Measurements from ENCODE around the gene RING1.
A peak's percentile ranks its signal among the peaks of the same experiment; 100 is the strongest.

The RING1 gene

DNA sequence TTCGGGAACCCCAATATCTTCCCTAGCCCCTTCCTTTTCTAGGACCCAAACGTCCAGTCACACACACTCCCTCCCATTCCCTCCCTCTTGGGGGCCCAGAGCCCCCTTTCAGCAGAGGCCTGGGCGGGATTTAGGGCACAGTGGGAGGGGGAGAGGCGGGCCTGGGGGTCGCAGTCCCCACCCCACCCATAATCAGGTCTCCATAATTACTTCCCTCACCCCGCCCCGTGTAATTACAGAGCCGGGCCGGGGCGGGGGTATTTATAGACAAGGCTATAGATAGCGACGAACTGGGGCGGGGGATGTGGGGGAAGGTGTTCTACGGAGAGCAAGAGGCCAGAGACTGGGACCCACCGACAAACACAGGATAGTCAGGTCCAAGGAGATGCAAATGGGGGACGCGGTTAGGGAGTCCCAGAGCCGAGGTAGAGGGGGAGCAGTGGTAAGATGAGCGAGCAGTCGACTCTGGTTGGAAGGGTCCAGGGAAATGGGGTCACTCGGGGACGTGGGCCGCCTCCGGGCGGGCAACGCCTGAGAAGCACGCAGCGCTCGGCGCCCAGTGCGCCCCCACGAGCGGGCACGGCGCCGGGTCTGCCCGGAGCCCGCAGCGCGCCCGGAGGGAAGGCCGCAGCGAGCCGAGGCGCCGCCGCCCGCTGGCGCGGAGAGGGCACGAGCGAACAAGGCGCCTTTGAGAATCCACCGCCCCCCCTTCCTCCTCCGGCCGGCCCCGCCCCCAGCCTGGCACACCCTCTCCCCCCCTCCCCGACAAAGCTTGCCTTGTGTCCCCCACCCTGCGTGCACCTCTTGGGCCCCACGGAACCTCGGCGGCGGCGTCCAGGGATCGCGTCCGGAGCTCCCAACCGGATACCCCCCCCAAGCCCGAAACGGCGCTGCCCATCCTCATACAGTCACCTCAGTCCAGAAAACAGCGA, 15.4 kb upstream of the RING1 start:
- DNase-seq (ENCODE audit: low spot score): no peak

DNA sequence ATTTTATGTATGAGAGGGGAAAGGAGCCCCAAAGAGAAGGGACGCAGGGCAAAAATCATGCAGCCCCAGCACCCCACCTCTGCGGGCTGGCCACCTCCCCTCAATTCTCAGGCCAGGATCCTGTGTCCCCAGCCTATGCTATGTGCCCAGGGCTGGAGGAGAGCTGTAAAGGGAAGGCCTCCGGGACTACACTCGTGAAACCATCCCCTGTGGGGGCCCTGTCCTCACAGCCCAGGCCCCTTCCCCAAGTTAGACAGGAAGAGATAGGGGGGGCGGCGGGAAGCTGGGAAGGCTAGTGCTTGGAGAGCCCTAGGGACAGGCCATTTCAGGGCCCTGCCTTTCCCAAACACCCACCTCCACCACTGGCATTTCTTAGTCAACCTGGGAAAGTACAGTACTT, 14.7 kb upstream of the RING1 start:
- DNase-seq (ENCODE audit: low spot score): no peak

DNA sequence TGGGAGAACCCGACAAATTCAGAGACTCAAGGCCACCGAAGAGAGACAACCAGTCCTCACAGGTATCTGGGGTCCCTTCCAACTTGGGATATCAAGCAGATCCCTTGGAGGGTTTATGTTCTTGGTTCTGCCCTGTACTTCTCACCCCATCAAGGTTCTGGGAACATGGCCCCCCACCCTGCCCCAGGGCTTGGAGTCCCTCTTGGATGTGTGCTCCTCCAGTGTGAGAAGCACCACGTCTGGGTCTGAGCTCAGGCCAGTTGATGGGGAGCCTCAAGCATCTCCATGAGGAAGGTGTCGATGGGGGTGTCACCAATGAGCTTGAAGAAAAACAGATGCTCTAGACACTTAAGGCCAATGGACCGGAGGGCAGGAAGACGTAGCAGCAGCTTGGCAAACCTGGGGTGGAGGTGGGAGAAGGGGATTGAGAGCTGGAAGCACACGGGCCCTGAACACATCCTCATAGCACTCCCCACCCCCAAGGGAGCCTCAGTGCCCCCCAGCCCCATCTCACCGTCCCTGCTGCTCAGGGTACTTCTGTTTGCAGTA, 13.8 kb upstream of the RING1 start:
- no peak for DNase-seq (ENCODE audit: low spot score)

DNA sequence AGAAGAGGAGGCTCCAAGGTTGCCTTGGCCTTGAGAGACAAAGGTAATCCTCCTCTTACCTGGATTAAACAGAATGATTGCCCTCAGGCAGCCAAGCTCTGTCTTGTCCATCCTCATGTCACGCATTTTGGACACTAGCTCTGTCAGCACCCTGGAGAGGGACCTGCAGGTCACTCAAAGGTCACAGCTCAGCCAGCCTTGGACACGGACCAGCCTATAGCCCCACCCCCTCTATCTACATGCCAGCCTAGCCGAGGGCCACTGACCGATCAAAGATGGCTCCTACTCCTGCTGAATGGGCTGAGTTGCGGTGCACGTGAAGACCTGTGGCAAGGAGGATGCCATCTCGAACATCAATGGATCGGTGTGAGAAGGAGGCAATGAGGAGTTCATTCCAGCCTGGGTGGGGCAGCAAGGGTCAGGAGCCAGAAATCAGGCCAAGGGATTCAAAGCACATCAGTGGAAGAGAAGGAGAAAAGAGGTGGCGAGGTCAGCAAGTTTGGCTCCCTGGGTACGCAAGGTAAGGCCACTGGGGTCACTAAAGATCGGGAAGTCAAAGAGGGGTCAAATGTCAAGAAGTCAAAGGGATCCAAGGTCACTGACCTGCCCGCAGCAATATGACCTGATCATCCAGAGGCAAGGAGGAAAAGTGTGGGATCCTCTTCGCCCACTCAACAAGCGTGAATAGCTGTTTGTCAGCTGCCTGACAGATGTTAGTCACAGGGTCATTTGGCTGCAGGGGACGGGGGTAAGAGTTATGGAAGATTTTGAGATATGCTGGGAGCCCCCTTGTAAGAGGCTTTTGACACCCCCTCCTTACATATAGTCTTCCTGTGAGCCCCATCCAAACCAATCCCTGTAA, 12.8 kb upstream of the RING1 start:
- no peak for DNase-seq (ENCODE audit: low spot score)

DNA sequence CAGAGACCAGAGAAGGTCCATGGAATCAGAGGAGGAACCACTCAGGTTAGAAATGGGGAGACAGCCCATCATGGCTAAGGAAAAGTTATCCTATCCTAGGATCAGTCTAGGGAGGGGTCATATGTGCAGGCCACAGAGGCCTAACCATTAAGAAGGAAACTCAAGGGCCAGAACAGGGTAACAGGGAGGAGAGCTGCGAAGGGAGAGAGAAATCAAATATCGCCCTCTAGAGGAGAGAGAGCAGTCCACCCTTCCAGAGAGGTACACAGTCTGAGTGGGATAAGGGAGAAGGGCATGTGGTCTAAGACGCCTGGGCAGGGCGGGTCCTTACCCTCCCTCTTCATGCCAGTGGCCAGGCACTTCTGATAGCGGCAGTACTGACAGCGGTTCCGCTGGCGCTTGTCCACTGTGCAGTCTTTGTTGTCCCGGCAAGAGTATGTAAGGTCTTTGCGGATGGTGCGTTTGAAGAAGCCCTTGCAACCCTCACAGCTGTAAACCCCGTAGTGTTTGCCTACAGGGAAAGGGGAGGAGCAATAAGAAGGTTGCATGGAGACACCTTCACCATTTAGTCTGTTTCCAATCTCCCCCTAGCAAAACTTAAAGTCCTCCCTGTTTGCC, 10.8 kb upstream of the RING1 start:
- DNase-seq (ENCODE audit: low spot score): peak; percentile 66

DNA sequence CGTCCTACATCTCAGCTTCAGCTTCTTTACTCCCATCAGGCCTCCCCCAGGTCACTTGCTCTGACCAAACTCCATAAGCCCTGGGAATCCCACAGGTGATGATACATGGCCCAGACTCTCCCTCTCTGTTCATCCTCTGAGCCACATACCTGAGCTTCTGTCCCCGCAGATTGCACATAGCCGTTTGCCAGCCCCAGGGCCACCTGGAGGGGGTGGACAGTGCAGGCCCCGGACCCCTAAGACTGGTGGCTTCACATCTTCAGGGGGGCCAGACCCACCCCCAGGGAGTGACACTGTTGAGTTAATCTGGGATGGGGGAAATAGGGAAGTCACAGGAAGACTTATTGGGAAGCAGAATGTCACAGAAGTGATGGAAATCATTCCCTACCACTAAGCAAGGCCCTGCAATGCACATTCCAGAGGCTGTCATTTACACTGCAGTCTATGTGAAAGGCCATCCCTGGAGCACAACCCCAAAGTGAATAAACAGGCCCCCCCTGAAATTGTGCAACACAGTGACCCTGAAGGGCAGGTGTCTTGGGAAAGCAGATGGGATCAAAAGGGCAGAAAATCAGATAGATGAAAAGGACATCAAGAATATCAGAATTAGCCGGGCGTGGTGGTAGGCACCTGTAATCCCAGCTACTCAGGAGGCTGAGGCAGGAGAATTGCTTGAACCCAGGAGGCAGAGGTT, 10.0 kb upstream of the RING1 start:
- DNase-seq (ENCODE audit: low spot score): no peak

DNA sequence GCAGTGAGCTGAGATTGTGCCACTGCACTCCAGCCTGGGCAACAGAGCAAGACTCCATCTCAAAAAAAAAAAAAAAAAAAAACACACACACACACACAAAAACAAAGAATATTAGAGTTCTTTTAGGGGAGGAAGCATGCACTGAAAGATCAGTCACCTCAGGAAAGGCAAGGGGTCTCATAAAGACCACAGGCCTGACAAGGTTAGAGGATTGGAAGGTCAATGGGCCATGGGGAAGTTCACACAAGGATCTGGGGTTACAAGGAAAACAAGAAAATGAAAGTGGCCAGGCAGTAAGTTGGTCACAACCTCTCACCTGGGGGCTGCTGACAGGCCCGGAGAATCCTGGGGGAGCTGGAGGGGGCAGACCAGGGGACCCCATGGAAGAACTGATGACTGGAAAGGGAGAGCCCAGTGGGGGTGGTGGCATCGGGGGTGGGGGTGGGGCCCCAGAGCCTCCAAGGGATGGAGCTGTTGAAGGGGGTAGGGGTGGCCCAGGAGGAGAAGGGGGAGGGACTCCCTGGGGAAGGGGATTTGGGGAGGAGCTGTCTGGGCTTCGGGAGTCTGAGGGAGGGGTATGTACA, 9.4 kb upstream of the RING1 start:
- DNase-seq (ENCODE audit: low spot score): no peak

DNA sequence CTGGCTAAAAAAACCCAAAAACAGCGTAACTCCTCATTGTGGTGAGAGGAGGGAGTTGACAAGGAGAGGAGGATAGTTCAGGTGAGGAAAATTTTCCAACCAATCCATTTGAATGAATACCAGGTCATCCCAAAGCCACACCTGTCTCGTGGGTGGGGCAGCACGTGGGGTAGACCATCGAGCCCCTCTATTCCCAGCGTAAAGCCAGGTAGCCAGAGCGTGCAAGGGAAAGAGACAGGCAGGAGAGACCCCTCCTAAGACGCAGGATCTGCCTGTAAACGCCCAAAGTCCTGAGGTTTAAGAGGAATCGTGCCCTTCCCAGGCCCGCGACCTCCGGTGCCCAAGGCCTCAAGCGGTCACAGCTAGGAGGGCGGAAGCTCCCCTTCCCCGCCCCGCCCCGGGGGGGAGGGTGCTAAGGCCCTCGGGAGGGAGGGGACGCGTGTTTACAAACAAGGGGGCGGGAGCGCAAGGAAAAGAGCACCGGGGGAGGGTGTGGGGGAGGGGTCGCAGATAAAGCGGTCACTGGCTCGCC, 8.5 kb upstream of the RING1 start:
- DNase-seq (ENCODE audit: low spot score): peak; percentile 43

DNA sequence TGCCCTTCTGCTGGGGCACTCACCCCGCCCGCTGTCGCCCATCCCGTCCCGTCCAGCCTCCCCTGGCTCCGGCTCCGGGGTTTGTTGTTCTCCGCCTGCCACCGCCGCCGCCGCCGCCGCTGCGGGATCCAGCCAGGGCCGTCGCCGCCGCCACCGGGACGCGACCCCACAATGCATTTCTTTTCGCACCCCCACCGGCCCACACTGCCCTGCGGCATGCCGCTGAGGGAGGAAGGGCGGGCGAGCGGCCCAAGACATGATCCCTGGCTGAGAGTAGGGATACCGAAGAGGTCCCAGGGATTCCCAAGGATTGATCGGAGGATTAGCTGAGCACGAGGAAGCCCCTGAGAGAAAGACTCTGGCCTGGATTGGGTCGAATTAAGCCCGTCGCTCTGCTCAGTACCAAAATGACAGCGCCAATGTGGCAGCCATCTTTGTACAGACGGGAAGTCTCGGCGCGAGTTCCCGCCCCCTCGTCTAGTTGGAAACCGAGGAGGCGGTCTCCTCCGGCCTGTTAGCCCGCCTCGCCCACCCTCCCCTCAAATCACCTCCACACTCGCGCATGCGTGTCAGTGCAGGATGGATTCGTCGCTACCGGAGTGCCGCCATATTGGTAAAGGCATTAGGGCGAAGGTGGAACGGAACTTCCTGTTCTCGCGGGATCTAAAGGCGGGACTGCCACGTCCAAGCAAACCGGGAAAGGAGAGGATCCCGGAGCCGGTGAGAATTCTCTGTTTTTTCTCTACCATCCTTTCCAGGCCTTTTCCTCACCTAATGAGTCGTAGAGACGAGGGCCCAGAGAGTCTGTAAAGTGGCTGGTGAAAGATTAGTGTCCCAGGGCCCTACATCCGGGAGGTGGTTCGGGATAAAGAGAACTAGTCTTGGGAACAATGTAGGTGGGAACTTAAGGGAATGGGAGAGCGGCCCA, 7.8 kb upstream of the RING1 start, which contains the start of the genes RXRB and SLC39A7:
TSS of gene RXRB (minus strand) at position 447 of the 928 bp plus-strand sequence. CDS start at position 258, 189 bp downstream.
TSS of gene SLC39A7 (plus strand) at position 649 of the 928 bp plus-strand sequence. CDS start 379 bp downstream, outside the sequence.
- peak; percentile 98 for DNase-seq (ENCODE audit: low spot score)

DNA sequence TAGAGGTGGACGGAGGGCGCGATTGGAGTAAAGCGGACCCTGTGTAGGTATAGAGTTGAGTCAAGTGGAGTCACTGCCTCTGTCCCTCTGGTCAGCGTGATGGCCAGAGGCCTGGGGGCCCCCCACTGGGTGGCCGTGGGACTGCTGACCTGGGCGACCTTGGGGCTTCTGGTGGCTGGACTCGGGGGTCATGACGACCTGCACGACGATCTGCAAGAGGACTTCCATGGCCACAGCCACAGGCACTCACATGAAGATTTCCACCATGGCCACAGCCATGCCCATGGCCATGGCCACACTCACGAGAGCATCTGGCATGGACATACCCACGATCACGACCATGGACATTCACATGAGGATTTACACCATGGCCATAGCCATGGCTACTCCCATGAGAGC, 7.2 kb upstream of the RING1 start:
- no peak for DNase-seq (ENCODE audit: low spot score)

DNA sequence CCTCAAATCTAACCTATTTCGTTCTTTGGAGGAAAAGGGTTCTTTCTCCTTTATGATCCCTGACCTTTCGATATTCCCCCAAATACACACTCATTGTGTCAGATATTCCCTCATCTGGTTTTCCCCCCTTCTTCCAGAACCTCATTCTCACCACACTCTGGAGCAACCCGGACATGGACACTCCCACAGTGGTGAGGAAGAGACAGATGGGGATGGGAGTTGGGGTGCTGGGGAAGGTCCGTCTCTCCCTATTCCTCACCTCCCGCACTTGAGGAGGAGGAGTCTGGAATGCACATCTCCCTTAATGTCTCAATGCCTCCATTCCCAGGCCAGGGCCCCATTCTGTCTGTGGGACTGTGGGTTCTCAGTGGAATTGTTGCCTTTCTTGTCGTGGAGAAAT, 6.4 kb upstream of the RING1 start:
- no peak for DNase-seq (ENCODE audit: low spot score)

DNA sequence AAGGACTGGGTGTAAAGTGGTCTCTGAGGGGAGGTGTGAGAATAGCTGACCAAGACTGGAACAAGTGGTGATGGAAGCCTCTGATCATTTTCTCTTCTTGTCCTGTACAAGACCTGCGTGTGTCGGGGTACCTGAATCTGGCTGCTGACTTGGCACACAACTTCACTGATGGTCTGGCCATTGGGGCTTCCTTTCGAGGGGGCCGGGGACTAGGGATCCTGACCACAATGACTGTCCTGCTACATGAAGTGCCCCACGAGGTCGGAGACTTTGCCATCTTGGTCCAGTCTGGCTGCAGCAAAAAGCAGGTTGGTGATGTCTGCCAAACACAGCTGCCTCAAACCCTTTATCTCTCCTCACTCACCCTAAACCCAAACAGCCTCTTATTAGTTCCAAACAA, 5.5 kb upstream of the RING1 start:
- no peak for DNase-seq (ENCODE audit: low spot score)

DNA sequence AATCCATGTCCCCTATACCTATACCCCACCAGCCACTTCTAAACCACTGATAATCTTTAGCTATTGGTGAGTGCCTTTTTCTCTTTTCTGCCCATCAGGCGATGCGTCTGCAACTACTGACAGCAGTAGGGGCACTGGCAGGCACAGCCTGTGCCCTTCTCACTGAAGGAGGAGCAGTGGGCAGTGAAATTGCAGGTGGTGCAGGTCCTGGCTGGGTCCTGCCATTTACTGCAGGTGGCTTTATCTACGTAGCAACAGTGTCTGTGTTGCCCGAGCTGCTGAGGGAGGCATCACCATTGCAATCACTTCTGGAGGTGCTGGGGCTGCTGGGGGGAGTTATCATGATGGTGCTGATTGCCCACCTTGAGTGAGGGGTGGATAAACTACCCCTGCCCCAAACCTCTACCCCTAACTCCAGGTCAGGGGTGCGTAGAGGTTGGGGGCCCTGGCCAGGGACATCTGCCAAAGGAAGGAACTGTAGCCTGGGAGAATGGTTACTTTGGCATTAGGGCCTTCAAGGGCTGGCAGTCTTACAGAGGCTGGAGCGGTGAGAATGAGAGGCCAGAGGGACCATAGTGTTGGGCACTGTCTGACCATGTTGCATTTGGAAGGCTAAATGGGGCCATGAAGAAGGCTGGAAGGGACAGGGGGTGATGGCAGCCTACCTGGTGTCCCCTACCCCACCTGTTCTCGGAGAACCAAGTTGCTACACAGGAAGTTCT, 4.7 kb upstream of the RING1 start:
- no peak for DNase-seq (ENCODE audit: low spot score)

DNA sequence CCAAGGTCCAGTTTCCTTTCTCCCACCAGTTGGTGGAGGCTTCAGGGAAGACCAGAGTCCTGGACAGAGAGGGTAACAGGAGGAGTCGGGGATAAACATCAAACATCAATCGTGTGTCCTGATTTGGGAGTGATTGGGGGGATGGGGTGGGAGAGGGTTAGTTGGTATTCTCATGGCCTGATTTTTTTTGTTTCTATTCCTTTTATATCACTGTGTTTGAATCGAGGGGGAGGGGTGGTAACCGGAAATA, 4.2 kb upstream of the RING1 start:
- no peak for DNase-seq (ENCODE audit: low spot score)

DNA sequence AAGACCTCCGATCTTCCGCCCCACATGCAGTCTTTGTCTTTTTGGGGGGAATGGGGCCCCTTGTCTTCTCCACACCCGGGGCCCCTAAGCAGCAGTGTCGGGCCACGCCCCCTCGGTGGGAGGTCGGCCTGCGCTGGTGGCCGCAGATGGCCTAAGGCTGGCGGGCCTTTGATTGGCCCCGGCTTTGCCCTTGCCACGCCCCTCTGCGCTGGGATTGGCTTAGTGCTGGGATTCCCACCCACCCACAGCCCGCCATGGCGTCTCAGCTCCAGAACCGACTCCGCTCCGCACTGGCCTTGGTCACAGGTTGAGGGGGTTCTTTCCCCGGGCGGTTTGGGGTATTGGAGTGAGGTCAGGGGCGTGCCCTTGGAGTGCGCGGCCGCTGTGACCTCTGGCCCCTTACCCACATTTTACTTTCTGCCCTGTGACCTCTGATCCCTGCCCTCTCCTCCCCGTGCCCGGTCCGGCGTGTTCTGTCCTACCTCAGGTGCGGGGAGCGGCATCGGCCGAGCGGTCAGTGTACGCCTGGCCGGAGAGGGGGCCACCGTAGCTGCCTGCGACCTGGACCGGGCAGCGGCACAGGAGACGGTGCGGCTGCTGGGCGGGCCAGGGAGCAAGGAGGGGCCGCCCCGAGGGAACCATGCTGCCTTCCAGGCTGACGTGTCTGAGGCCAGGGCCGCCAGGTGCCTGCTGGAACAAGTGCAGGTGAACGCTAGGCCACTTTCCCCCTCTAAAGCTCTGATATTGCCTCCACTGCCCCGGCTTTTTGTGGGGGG, 3.7 kb upstream of the RING1 start, which contains the start of gene HSD17B8:
TSS of gene HSD17B8 (plus strand) at position 241 of the 776 bp plus-strand sequence. CDS start at position 255, 14 bp downstream.
- DNase-seq (ENCODE audit: low spot score): peak; percentile 84

DNA sequence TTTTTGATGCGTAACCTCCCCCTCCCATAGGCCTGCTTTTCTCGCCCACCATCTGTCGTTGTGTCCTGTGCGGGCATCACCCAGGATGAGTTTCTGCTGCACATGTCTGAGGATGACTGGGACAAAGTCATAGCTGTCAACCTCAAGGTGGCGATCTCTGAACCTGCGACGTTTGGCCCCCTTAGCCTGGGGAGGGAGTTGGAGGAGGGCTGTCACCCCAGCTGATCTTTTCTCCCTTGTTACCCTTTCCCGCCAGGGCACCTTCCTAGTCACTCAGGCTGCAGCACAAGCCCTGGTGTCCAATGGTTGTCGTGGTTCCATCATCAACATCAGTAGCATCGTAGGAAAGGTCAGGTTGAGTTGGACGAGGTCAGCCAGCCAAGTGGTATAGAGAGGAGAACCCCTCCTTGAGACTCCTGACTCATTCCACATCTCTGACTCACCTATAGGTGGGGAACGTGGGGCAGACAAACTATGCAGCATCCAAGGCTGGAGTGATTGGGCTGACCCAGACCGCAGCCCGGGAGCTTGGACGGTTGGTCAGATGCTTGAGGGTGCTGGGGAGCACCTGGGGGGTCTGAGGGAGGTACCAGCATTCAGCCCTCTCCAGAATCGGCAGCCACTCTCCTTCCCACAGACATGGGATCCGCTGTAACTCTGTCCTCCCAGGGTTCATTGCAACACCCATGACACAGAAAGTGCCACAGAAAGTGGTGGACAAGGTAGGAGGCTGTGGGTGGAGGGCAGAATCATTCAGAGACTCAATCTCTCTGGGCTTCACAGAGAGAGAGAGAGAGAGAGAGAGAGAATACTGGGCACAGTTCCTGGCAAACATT, 2.9 kb upstream of the RING1 start:
- peak; percentile 57 for DNase-seq (ENCODE audit: low spot score)

Measured in kidney capillary endothelial cell (primary cell).